HG03060 (cell line): ENCODE data around the gene C5orf58.

Experiments used
- ATAC-seq: cut with Tn5 transposase; IDR thresholded peaks from one replicate; pipeline ENCODE4 v1.9.1; 2021; ENCODE audit warnings: low read depth, moderate number of reproducible peaks; ENCODE audit not compliant: unreplicated experiment

The C5orf58 gene

DNA sequence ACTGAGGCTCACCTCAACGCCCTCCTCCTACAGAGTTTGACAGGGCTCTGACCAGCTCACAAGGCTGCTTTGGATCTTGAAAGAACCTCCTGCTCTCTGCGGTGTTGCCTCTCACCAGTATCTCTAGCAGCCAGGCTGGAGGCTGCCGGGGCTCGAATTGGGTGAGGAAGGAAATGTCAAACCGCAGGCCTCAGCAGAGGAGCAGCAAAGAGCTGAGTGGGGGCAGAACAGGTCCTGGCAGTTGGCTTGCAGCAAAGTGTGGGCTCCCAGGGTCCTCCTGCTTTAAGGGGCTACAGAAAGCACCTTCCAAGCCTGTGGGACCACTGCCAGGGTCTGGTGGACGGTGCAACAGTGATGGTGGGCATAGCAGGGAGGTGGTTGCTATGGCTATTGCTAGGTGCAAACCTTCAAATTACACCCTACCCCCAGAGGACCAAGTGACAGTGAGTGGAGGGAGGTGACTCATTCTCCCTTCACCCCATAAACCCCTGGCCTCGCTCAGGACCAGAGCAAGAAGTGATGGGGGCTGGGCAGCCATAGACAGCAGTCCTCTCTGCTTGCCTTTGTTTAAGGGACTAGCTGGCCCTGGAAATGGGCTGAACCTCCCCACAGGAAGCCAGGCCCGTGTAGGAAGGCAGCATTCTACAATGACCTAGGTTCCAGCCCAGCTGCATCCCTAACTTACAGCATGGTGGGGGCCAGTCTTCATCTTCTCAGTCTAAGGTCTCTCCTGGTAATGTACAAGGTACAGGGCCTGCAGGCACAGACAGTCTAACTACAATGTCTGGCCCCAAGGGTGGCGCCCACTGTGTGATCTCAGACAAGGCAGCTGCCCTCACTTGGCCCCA is 46.0 kb downstream of the C5orf58 start:
- ATAC-seq: peak; percentile 77

DNA sequence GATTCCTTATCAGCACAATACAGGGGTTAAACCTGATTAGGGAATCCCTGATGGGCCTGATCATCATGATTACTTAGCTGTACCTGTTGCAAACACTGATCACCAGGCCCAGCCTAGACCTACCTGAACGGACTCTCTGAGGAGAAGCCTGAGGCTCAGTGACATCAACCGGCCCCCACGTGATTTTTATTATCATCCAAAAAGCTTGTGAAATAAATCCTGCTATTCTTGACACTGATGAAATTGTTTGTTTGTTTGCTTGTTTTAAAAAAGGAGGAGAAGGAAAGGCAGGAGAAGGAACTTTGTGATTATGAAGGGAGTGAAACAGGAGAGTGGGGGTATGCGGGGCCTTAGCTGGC is 46.7 kb downstream of the C5orf58 start:
- no peak for ATAC-seq

DNA sequence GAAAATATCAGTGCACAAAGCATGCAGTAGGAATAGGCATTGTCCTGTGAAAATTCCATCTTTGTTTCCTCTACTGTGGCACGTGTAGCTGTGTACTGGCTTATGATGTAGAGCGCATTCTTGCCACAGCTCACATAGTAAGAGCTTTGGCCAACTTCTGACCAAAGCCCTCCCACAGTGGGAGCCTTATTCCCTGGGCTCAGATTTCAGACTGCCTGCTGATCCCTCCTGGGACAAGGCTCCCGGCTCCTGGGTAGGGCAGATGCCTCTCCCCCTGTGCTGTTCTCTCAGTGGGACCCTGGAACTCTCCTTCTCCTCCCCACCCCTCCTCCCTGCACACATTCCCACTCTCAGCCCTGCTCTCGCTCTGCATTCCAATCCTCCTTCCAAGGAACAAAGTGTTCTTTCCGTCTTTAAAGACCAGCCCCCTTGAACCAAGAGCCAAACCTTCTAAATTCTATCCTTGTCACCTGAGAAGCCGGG is 47.3 kb downstream of the C5orf58 start:
- ATAC-seq: no peak

DNA sequence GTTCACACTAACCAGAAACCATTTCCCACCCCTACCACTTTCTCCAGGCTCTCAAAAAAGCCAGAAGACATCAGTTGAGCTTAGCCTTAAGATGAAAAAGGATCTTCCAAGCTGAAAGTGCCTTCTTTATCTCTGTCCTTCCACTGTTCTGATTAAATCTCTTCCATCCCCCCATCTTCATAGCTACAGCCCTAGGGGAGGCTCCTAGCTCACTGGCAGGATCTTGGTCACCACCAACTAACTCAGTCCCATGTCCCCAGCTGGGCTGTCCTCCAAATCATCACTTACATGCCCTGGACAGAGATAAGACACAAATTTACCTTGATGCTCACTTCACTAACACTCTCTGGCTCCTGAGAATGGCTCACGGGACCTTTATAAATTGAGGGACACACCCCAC is 50.5 kb downstream of the C5orf58 start:
- ATAC-seq: no peak

DNA sequence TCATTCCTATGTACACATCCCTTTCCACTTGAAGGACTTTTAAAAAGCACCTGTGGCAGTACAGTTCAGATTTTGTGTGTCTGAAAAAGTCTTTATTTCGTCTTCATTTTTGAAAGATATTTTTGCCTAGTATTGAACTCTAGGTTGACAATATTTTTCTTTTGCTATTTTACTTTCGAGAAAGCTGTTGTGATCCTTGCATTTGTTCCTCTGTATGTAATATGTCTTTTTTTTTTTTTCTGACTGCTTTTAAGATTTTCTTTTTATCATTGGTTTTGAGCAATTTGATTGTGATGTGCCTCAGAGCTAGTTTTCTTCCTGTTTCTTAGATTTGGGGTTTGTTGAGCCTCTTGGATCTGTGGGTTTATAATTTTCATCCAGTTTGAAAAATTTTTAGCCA is 51.4 kb downstream of the C5orf58 start:
- no peak for ATAC-seq

DNA sequence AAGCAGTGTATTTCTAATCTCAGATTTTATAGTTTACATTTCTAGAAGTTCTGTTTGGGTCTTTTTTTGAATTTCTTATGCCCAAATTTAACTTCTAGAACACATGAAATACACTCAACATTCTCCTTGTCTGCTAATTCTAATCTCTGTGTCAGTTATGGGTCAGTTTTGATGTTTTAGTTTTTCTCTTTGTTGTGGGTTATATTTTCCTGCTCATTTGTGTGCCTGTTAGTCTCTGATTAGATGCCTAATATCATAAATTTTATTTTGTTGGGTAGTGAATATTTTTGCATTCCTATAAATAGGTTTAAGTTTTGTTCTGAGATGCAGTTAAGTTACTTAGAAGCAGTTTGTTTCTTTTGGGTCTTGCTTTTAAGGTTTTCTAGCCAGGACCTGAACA is 52.4 kb downstream of the C5orf58 start:
- ATAC-seq: no peak

DNA sequence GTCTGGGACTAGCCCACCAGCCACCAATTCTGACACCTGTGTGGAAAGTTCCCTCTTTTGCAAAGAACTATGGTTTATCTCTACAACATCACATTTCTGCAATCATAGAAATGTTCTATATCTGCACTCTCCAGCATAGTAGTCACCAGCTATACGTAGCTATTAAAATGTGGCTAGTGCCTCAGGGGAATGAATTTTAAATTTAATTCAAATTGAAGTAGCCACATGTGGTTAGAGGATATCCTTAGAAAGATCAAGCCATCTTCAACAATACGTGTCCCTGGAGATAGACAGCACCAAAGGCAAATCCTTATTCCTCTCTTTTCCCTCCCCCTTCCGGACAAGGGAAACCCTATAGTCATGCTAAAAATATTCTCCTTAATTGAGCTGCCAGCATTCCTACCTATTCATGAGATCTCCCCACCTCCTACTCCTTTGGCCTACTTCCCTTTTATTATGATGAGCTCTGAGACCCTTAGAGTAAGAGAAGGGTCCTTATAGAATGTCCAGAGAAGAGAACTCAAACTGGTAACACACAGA is 53.7 kb downstream of the C5orf58 start:
- ATAC-seq: no peak

DNA sequence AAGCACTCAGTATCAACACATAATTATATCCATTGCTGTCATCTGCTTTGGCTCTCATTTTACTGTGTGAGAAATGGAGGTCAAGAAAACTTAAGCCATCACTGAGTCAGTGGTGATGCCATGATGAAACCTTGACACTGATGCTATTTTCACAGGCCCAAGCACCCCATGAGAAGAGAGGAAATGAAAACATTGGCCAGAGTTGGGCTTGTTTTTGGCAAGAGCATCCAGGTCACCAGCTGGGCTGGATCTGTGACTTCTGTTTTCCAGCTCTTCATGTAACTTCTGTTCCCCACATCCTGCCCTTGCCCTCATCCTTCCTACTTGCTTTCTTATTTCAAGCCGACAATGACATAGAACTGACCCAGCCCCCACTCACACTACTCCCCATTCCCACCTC is 54.7 kb downstream of the C5orf58 start:
- no peak for ATAC-seq

DNA sequence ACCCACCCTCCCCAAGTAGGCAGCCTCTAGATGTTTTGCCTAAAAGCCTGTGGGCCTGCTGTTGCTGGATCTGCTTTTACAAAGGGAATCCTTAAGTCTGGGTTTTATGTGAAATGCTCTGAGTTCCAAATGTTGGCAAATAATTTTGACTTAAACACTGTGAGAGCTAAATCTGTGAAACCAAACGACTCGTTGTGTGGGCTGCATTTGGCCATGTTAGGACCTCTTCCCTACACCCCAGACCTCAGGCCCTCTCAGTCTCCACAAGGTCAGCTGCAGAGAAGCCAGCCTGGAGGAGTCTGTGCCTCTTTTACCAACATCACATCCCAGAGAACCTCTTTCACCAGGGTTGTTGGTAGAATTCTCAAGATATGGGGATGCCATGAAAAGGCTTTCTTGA is 55.4 kb downstream of the C5orf58 start:
- ATAC-seq: no peak

DNA sequence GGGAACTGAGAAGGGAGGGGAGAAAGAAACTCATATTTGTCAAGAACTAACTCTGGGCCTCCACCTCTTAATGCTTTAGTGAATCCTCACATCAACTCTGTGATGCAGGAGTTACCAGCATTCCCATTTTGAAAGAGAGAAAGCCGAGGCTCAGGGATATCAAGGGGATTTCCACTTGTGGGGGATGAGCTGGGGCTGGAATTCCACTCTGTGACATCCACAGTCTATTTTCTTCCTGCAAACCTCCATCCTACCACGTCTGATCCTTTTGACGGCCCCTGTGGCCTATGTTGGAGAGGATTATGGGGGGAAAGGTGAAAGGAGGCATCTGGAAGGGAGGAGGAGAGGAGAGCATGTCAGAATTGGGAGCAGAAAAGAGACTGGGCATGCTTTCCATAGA is 55.8 kb downstream of the C5orf58 start:
- ATAC-seq: no peak

DNA sequence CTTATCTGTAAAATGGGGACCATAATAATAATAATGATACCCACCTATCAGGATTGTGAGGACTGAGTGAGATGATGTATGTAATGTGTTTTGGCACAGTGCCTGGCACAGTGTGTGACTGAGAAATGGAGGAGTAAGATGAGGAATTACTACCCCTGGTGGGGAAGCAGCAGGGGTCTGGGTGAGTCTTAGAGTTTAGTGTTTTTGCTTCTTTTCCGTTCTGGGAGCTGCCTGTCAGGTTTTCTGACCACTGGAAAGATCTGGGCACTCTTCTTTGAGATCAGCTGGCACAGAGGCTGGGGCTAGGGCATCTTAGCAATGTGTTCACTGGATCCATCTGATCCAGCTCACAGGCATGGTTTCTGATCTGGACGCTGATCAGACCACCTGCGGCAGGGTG is 56.3 kb downstream of the C5orf58 start:
- ATAC-seq: no peak

DNA sequence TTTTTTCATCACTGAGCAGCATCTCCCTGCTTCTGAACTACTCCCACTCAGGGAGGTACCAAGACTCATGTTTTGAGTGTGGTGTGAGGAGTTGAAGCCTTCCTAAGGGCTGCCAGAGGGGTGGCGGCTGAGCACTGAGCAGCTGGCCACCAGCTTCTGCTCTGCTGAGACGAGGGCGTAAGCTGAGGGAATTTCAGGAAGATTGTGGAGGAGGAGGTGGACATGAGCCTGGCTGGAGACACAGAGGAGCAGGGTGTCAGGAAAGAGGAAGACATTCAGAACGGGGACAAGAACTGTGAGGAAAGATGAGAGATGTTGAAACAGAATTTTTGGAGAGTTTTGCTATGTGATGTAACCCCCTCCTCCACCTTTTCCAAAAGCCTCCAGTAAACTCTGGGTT is 57.0 kb downstream of the C5orf58 start:
- ATAC-seq: no peak

DNA sequence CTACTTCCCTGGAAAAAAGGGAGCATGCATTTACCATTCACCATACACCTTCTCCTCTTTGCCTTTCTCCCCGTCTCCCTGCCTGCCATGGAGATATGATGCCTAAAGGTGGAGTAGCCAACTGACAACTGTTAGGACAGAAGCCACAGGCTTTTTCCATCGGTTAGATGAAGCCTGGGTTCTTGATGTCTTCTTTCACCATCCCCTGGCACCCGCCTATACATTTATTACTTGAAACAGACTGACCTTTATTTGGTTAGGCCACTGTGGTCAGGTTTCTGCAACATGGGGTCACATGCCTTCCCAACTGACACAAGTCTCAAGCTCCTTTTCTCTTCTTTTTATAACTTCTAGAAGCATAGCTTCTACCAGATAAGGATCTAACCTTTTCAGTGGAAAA is 57.7 kb downstream of the C5orf58 start:
- ATAC-seq: no peak

DNA sequence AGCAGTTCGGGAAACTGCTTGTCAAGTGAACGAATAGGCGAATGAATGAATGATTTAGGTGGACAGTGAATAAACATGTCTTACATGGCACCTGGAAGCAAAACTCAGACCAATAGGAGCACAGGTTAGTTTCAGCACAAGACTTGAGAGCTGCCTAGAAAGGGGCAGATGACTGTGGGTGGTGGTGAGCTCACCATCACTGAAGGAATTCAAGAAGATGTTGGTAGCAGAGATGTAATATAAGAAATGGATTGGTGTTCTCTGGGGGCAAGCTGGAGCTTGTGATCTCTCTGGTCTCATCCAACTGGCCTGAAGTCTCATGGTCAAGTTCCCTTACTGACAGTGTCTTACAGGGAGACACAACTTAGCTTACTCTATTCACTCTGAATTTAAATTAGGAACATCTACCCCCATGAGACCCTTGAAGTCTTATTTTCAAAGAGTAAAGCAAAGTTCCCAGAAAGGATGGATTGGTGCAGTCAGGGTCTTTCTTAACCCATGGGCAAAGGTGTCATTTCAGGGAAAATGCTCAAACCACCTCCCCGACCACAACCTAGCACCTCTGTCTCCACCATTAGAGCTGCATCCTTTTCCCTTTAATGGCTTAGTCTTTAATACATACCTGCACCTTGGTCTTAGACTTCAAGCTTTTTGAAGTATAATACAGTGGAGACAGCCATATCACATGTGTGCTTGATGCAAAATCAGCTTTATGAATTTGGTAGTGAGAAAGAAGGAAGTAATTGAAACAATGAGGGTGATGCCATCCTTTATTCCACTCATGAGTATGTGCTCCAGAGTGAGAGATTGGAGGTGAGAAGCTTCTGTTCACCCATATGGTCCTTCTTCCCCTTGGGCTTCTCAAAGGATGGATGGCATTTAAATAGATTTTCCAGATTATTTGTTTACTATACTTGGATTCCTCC is 59.7 kb downstream of the C5orf58 start:
- ATAC-seq: no peak

DNA sequence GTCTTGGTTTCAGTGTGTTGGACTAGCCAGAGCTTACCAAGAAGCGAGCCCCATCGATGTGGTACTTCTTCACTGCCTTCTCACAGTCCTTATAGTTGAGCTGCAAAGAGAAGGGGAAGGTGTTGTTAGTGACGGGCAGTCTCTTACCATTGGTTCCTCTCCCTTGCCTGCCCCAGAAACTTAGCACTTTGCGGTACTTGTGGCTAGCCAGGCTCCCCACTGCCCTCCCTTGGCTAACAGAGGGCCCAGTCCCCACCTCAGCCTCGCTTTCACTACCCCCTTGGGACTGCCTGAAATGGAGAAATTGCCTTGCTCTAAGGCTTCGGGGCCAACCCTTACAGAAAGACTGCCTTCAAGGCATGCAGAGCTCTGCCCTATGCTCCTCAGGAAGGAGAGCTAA is 60.5 kb downstream of the C5orf58 start:
- ATAC-seq: peak; percentile 83

DNA sequence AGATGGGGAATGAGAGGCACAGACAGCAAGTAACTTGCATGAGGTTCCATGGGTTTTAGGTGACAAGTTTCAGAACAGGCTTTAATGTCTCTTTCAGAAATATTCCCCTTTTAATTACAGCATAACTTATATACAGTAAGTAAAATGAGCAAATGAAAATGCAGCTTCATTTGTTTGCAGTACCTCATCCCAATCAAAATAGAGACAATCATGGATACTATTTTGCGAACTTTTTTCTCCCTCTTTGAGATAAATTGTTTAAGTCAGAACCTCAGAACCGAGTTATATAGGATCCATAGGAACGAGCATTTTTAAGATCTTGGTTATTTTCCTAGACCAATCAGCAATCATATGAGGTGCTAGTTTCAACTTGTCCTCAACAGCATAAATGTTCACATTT is 61.3 kb downstream of the C5orf58 start:
- no peak for ATAC-seq

DNA sequence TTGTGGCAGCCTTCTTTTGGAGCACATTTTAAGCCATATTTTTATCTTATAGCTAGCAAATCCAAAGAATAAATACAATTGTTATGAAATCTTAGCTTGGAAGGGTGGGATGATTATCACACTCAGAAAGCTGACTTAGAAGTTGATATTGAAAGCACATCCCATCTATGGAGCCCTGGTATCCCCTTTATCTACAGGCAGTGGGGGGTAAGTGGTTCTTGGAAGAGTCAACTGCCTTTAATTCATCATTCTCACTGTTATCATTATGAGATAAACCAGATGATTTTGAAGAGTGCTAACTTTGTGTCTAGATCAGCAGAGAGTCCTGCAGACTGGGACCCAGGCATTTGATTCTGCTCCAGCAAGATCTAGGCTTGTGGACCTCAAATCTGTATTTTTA is 61.8 kb downstream of the C5orf58 start:
- no peak for ATAC-seq
